H1 (cell line): ENCODE measurements around the gene PTPRD. TPM values are rescaled to one million over a fixed set of nuclear protein-coding genes. Genes with fewer than 3 reads are reported as not detected.

Experiments used
- CHD7 ChIP-seq: fragments of 300-600 bp; sonication (generic); IDR thresholded peaks from 2 replicates; pipeline ENCODE4 v1.7.1; 2012; ENCODE audit warnings: low read length, moderate library complexity, mild to moderate bottlenecking, inconsistent platforms; ENCODE audit not compliant: insufficient replicate concordance
- FOSL1 ChIP-seq: IDR thresholded peaks from 2 replicates; pipeline ENCODE4 v1.6.1; 2011; ENCODE audit warnings: mild to moderate bottlenecking, low read depth, low read length, moderate library complexity; ENCODE audit not compliant: insufficient read depth
- RFX5 ChIP-seq: IDR thresholded peaks from 2 replicates; pipeline ENCODE4 v1.6.1; 2011; ENCODE audit warnings: low read depth, low read length, improper control_type of control experiment, borderline replicate concordance
- TAF7 ChIP-seq: optimal IDR thresholded peaks from 2 replicates; pipeline ENCODE3; 2011; ENCODE audit warnings: low read depth, mild to moderate bottlenecking, inconsistent platforms, low read length, moderate library complexity, borderline replicate concordance
- TEAD4 ChIP-seq: IDR thresholded peaks from 2 replicates; pipeline ENCODE4 v1.6.1; 2012; ENCODE audit warnings: low read depth, low read length, inconsistent platforms, mixed read lengths
- polyA plus RNA-seq, 7 experiments: library from polyadenylated mRNA; depleted of rRNA in 3 of 7; stranded (reverse) in 5 of 7; unstranded in 2 of 7; fragments of >200 nt in 5 of 7; fragments of 200-250 nt in 2 of 7; gene quantifications; 1 replicate in 5 of 7; 2 replicates in 1 of 7; 4 replicates in 1 of 7; pipeline versions ENCODE4 v1.2.1 to v1.2.3, GENCODE V29; 2011 to 2013; ENCODE audit warnings: missing spikeins in 2 of 7, mixed read lengths in 2 of 7
- total RNA-seq: library from RNA; stranded (reverse); fragmentation: NEBNext Ultra II Directional; extraction: Animal tissue kit (Norgen Biotek cat#: 25700); gene quantifications from 2 replicates; pipeline ENCODE4 v1.2.1, GENCODE V29; 2021

Gene PTPRD
- total and polyA plus RNA-seq, 2 of the 8 experiments (the other 6 are each of a cell fraction or from before 2014, with no cell fraction given), result 17.2 to 77.0 TPM

GRCh38 chr9:9645006-9645405, 967.8 kb downstream of the PTPRD start (continued):
- TF ChIP-seq CHD7, result no peak
- TF ChIP-seq TAF7, result no peak
- no peak for TF ChIP-seq RFX5
- TF ChIP-seq FOSL1, result no peak
- TF ChIP-seq TEAD4, result no peak
